Measurements from ENCODE around the gene CABP4.

CABP4 gene

DNA sequence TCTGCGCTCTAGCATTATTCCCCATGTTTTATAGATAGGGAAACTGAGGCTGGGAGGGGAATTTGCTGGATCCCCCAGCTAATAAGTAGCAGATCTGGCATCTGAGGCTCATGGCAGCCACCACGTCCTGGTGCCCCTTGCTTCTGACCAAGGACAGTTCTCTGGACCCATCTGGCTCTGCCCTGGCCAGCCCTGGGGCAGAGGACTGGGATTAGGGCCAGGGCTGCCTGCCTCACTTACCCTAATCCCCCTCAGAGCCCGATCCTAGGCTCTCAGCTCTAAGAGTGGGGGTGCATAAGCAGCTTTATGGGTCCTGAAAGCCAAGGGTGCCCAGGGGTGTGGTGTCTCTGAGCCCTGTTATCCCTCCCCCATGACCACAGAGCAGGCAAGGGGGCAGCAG, at the start of gene CABP4:
CABP4 (plus strand) TSS at position 301 of the 400 bp plus-strand sequence; CDS start at position 371, 70 bp downstream.
- FAIRE-seq, result no peak

DNA sequence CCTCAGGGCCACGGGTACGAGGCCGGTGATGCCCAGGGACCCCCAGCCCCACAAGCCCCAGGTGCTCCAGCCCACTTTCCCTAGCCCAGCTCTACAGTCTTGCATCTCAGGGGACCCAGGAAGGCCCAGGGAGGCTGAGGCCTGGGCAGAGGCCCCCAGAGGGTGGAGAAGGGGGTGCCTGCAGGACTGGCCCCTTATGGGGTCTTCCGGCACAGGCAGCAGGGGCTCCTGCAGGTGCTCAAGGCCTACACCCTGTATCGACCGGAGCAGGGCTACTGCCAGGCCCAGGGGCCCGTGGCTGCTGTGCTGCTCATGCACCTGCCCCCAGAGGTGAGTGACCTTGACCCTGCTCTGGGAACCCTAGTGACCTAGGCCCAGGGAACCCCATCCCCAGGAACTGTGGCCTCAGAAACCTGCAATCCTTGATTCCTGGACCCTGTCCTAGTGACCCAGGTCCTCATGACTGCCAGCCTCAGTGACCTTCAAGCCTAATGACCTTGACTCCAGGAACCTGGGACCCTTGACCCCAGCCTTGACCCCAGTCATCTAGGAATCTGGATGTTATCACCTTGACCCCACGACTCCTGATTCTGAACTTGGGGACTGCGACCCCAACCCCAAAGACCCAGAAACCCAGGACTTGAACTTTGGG, 49.3 kb upstream of the CABP4 start:
- FAIRE-seq, result no peak

DNA sequence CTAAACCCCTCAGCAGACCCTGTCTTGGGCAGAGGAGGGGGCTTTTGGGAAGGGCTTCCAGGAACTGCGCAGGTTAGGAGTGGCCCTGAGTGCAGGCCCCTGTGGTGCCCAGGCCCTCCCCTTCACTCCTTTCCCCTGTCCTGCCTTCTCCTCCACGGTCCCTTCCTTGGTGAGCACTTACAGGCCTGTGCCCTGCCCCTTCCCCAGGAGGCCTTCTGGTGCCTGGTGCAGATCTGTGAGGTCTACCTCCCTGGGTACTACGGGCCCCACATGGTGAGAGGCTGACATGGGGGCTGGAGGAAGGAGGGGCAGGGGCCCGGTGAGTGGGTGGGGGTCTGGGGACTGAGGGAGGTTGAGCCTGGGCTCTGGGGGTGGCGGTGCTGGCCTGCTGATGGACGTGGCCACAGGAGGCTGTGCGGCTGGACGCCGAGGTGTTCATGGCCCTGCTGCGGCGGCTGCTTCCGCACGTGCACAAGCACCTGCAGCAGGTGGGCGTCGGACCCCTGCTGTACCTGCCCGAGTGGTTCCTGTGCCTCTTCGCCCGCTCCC, 48.7 kb upstream of the CABP4 start:
- no peak for FAIRE-seq

DNA sequence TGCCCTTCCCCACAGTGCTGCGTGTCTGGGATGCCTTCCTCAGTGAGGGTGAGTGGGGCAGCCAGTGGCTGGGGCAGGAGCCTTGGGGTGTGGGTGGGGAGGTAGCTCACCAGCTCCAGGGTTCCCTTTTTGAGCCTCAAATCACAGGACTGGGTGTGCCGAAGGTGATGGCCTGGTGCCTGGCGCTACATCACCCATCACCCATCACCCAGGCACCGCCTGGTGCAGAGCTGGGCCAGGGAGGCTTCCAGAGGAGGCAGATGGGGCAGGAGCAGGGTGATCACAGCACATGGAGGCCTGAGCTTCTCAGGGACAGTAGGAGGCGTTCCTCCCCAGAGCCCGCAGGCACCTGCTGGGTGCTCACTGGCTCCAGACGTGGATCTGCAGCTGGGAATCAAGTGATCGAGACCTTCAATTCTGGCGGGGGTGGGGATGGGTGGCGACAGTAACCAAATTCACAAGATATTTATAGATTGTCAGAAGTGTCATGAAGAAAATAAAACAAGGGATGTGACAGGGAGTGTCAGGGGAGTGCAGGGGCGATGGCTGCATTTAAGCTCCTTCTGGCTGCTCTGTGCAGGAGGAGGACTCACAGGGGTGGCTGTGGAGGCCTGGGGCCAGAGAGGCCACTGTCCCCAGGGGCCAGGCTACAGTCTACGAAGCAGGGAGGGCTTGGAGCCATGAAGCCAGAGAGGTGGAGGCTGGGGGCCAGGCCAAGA, 48.0 kb upstream of the CABP4 start:
- no peak for FAIRE-seq

DNA sequence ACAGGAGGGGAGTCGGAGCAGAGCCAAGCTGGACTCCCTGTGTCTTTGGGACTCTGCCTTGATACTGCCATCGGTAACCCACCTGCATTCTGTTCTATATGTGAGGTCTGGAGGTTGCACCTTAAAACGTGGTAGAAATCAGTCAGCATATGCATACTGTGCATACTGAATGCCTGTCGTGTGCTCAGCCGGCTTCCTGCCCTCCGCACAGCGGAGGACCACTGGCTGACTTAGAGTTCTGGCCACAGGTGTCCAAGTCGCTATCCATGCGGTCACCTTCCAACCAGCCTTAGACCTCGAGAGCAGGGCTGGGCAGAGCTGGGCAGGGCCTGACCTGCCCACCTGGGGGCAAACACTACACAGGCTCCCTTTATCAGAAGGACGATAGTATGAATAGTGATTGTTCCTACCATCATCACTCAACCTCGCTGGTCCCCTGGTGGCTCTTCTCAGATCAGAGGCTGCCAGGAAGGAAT, 47.4 kb upstream of the CABP4 start:
- FAIRE-seq, result no peak

DNA sequence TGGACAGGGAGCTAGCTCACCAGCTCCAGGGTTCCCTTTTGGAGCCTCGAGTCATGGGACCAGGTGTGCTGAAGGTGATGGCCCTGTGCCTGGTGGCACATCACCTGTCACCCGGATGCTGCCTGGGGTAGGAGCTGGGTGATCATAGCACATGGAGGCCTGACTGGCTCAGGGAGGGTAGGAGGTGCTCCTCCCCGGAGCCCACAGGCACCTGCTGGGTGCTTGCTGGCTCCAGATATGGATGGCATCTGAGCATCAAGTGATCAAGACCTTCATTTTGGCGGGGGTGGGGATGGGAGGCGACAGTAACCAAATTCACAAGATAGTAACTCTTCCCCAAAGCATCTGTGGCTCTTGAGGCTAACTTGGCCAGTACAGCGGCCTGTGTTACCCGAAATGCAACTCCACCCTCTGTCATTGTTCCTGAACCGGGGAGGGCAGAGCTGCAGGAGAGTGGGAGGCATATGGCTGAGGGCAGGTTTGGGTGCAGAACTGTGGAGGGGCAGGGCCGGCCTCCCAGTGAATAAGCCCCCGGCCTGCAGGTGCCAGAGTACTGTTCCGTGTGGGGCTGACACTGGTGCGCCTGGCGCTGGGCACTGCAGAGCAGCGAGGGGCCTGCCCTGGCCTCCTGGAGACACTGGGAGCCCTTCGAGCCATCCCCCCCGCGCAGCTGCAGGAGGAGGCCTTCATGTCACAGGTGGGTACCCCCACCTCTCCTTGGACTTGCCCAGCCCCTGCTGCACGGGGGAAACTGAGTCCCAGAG, 46.5 kb upstream of the CABP4 start:
- FAIRE-seq, result no peak

DNA sequence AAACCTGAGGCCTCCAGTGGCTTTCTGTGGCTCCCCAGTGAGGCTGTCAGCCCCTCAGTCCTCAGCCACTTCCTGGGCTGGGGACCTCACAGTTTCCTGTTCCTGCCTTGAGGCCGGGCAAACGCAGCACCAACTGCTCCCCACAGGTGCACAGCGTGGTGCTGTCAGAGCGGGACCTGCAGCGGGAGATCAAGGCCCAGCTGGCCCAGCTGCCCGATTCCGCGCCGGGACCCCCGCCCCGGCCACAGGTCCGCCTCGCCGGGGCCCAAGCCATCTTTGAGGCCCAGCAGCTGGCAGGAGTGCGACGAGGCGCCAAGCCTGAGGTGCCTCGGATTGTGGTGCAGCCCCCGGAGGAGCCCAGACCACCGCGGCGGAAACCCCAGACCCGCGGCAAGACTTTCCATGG, 45.9 kb upstream of the CABP4 start:
- FAIRE-seq, result no peak

DNA sequence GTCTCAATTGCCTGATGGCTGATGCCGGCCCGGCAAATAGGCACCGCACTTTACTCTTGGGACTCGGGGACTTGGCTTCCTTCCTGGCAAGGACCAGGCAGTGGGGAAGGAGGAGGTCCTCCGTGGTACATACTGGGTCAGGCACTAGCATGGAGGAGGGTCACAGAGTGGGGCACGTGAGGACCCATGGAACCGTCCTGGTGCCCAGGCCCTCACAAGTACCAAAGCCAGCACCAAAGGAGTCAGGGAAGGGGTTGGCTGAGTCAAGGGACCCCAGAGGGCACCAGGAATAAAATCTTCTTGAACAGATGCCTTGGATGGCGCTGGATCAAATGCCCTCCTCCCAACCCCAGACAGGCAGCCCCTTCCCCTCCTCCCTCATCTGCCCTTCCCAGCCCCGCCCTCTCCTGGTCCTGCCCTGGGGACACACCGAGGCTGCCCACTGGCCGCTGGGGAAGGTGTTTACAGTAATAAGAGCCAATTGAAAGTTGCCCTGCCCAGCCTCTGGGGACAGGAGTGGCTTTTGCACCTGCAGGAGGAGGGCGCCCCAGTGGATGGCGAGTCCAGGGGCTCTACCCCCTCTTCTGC, 45.3 kb upstream of the CABP4 start:
- FAIRE-seq, result no peak

DNA sequence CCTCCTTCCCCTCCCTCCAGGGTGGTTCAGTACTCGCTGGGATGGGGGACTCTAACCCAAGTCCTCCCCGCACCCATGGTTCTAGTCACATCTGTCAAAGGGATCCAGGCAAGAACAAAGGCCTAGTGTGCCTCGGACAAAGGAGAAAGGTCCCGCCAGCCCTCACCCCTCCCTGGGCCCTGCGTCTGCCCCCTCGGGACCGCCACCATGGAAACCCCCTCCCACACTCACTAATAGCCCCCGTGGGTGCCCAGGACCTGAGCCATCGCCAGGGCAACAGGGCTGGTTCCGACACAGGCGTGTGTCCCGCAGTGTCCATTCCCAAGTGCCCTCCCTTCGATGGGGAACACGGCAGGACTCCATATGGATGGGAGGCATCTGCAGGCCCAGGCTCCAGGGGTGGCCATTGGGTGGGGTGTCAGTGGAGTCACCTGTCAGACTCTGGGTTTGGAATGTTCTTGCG, 44.8 kb upstream of the CABP4 start:
- FAIRE-seq, result no peak

DNA sequence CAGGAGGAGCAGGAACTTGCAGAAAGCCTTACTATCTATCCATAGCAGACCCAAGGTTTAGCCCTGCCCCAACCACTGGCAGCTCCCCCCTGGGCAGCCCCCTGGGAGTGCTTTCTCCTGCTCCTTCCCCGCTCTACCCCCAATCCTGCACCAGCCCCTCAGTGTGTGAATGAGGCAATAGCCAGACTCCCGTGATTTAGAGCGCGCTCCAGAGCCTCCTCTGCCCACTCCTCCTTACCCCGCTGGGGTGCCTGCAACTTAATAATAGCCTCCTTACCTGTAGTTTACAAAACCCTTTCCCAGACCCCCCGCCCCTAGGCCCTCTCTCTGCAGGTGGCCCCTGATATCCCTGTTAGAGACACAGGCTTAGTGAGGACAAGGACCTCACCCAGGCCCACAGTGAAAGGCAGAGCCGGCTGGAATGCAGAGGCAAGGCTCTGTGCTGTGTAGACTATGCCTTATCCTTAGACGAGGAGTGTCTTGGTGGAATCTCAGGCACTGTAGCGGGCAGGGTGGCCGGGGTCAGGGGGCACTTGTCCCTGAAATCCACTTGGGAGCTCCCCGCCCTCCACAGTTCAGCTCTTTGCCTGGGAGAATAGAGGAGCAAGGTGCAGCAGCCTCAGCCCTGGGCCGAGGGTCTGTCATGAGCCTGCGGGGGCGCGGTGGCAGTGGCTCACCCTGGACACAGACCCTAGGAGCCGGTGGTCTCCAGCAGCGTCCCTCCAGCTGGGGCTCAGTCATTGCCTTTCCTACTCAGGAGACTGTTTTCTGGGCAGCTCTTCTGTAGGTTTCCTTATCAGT, 44.0 kb upstream of the CABP4 start:
- FAIRE-seq, result no peak

DNA sequence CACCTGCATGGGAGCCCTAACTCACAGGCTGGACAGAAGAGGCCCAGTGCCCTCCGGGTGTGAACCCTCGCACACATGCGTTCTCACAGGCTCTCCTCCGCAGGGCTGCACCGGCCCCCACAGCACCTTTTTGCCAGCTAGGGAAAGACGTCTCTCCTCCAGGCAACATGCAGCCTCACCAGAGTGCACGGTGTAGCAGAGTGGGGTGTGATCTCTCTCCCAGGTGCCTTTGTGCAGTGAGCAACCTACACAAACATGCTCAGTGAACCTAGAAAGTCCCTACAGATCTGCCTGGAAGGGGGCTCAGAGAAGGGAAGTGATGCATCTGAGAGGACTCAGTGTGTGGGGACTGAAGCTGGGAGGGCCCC, 43.4 kb upstream of the CABP4 start:
- FAIRE-seq, result no peak

DNA sequence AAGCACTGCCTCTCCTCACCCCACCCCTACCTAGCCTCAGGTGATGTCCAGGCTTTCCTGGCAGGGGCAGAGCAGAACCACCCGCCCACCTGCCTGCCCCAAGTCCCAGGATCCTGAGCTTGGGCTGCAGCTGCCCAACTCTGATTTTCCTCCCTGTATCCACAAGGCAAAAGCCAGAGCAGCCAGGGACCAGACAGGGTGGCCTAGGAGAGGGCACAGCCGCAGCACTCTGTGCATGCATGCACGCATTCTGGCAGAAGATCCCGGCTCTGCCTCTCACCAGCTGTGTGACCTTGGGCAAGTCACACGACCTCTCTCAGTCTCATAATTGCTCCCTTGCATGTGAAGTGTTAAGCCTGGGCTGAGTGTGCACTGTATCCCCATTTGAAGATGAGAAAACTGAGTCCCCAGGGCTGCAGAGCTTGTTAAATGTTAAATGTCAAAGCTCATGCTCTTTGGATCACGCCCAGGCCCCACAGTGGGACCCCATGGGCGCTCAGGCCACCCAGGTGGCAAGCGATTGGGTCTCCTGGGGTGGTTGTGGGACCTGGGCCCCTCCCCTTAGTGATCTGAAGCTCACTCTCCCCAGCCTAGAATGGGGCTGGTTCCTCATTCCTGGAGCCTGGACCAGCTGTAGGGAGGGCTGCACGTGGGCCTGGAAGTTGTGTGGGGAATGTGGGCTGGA, 42.5 kb upstream of the CABP4 start:
- FAIRE-seq, result no peak

DNA sequence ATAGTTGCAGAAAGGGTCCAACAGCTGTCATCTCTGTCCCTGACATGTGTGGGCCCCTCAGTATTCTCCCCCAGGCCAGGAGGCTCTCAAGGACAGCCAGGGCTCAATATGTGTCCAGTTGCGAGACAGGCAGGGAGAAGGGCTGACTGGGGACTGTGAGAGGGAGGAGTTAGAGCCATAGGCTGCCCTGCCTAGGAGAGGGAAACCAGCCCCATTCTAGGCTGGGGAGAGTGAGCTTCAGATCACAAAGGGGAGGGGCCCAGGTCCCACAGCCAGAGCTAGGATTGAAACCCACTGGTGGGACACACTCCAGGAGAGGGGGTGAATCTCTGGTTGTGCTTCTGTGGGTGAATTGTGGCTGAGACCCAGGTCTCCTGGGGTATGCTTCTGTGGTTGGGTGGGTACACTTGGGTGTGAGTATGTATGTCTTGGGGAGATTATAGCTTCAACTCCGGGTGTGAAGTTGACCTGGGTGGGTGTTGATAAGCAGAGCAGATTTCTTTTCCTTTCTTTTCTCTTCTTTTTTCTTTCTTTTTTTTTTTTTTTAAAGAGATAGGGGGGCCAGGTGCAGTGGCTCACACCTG, 41.8 kb upstream of the CABP4 start:
- no peak for FAIRE-seq

DNA sequence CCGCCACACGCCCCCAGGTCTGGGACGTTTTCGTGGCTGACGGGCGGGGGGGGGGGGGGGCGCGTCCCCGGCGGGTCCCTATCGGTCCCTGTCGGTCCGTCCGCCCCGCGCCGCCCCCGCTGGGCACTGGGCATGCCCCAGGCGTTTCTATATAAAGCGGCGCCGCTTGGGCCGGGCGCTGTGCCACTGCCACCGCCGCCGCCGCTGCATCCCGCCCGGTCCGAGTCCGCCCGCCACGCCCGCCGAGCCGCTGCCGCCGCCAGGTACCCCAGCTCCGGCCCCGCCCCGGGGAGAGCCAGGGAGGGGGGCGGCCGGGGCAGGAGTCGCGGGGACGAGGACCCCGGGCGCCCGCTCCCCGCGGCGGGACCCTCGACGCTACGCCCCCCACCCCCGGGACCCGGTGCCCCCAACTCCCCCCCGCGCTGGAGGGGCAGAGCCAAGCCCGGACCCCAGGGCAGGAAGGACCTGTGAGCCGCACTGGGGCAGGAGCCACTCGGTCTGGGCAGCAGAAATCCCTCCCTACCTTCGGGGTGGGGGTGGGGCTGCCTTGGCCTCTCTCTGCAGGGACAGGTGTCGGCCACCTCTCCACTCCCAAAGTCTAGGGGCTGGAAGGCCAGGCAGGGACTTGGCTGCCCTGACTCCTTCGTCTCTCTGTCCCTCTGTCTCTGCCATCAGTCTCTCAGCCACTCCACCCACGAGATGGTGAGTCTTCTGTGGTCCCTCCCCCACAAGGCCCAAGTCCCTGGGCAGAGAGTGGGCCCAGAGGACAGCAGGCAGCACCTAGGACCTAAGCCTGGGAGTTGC, 39.5 kb upstream of the CABP4 start, which contains the start of gene CARNS1:
CARNS1 (plus strand) TSS at position 178 of the 804 bp plus-strand sequence; CDS start at position 700, 522 bp downstream.
- no peak for FAIRE-seq

DNA sequence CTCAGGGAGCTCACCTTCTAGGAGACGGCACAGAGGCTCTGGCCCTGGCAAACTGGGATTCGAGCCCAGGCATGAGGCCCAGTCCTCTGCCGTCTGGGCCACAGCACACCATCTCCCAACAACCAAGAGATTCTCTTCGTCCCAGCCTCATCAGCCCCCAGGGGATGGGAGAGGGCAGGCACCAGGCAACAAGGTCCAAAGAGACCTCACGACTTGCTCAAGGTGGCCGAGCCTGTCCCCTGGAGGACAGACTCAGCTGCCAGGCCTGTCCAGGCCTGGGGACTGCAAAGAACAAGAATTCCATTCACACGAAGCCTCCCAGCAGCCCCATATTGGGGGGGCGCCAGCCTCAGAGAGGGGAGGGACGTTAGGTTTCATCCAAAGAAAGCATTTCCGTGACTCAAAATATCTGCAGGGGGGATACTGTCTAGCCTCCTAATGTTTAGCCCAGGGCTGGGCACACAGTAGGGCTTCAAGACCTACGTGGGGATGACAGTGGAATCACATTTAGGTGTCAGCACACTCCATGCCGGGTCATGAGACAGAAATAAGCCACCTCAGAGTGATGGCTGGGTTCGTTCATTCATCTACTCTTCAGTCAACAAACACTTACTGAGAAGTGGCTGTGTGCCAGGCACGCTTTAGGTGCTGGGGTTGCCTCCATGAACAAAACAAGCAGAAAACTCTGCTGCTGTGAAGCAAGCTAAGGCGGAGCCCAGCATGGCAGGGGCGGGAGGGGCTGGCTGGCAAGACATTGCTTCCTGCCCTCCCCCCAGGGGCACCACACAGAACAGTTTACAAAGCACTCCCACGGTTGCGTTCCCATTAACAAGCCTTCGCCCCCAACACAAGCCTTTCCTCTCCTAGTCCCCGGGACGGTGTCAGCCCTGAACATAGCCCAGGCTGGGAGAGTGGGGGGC, 38.5 kb upstream of the CABP4 start:
- FAIRE-seq, result no peak

DNA sequence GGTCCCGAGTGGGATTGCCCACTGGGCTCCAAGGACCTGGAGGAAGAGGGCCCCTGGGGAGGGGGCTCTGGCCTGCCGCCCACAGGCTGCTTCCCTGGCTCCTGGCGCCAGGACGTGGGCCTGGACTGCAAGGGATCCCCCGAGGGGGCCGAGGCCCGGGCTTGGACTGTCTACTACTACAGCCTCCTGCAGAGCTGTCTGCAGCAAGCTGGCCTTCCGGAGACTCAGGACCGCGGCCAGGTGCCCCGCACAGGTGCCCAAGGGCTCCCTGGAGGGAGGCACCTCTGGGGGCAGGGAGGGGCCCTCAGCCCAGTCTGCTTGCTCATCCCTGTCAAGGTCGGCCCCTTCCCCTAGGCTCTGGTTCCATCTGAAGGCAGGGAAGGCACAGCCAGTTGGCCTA, 37.7 kb upstream of the CABP4 start:
- FAIRE-seq, result no peak

DNA sequence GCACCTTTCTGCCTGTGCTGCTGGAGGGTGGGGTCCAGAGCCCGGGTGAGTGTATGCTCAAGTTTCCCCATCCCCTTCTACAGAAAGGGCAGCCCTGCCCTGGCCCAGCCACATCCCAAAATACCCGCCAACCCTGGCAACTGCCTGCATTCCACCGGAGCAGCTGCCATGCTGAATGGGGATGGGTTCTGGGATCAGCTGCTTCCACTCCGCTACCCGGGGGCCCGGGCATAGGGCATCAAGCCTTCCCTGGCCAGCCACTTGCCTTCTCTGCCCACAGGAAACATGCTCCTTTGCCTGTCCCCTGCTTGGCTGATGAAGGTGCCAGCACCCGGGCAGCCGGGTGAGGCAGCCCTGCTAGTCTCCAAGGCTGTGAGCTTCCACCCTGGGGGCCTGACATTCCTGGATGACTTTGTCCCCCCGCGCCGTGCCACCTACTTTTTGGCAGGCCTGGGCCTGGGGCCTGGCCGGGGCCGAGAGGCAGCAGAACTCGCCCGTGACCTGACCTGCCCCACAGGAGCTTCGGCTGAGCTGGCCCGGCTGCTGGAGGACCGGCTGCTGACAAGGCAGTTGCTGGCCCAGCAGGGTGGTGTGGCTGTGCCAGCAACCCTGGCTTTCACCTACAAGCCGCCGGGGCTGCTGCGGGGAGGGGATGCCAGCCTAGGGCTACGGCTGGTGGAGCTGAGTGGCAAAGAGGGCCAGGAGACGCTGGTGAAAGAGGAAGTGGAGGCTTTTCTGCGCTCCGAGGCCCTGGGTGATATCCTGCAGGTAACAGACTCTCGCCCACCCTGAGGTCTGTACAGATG, 36.5 kb upstream of the CABP4 start:
- no peak for FAIRE-seq
